DMS153 treated with DMSO at 0.1 percent for 48 hours (cell line): ENCODE results near the gene SVEP1.
A peak's percentile ranks its signal among the peaks of the same experiment; 100 is the strongest.
"Not testable (repeated sequence)": the region's sequence is repeated elsewhere in the genome, so short reads cannot be mapped to it uniquely, and the experiment has no call there.

Experiments used
- DNase-seq: peaks from one replicate; lab custom pipeline; 2025; ENCODE audit not compliant: unreplicated experiment; lab: John Stamatoyannopoulos, UW

SVEP1 gene

DNA sequence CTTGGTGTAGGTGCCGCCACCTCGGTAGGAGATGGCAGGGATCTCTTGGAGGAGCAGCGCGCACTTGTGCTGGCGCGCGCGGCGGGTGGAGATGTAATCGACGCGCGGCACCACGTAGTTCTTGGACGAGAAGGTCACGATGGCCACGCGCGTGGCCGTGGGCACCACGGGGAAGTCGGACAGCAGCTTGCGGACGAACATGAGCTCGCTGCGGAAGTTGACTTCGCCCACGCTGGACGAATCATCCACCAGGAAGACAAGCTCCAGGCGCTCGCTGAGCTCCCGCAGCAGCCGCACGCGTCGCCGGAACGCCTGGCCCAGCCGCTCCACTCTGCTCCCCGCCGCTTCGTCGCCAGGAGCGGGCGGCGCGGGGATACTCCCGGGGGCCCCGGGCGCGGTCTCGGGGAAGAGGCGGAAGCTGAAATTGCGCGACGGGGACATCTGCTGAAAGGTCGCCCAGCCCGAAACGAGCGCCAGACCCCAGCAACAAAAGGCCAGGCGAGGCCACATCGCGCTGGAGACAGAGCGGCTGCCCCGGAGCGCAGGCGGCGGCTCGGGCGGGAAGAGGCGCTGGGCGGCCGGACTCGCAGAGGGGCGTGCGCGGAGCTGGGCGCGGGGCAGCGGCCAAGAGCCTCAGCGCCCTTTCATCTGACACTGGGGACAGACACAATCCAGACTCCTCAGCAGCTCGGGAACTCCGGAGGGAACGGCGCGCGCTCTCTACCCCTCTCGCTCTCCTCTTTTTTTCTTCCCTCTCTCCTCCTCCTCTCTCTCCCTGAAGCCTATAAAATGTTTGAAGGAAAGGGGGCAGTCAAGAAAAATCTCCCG lies at the start of gene SVEP1:
SVEP1 (minus strand) TSS at position 708 of the 828 bp plus-strand sequence; CDS start at position 510, 198 bp downstream.
- peak; percentile 15 for DNase-seq

DNA sequence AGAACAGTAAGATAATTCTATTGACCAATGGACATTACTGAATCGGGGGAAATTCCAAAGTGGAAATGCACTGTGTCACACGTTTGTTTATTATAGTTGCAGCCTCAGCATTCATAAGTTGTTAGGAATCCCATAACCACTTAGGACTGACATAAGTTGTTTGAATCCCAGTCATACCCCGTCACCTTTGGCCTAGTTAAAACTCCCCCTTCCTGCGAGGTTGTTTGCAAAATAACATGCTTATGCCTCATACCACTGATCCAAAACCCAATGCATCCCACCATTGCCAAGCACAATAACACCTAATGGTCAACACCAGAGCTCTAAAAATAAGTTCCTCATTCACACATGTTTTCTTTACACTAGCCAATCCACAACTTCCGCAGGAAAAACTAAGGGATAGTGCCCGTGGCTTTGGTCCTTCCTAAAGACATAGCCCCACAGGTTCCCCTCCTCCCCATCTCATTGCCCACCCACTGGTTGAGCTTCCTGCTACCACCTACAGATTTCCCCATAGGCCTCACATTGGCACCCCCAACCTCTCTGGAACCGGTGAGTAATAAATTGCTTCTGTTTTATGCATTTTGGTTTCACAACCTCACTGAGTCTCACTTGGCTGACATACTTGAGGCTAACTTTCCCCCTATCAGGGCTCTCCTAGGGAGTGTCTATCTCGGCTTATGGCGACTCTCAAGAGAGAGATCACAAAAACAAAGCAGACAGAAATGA lies 46.7 kb upstream of the SVEP1 start:
- no peak for DNase-seq

DNA sequence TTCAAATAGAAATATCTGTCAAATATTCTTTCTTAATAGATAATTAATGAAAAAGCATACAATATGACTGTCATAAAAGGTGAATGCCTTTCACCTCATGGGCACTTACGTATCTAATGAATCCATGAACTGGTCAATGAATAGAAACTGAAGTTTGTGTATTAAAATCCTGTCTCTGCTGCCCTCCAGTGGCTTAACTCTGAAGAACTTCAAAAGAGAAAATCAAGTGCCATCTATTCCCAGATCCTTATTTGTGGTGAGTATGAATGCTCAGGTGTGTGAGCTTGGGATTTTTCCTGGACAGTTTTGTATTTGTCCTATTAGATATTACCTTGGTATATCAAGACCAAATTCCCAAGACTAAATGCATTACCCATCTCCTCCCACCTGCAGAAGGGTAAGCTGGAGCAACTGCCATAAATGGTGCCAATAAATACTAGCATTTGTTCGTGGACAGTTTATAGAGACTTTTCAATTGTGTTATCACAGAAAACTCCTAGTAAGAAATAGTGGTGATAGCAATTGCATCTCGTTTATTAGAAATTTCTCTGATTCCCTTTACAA lies 44.0 kb upstream of the SVEP1 start:
- DNase-seq, result peak; percentile 63

DNA sequence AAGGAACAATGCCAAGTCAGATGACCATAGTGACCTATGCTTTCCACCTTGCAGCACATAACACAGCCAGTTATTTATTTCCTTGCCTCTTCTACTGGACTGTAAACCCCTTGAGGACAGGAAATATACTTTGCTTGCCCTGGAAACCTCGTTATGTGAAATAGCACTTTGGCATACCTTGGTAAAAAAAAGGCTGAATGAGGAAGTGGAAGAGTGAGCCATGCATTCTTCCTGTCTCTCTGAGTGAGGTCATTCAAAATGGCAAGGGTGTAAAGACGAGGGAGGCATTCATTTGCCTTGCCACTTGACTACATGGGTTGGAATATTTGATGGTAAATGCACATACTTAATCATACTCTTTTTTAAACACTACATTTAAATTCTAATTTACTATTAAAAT lies 42.8 kb upstream of the SVEP1 start:
- DNase-seq, result no peak

DNA sequence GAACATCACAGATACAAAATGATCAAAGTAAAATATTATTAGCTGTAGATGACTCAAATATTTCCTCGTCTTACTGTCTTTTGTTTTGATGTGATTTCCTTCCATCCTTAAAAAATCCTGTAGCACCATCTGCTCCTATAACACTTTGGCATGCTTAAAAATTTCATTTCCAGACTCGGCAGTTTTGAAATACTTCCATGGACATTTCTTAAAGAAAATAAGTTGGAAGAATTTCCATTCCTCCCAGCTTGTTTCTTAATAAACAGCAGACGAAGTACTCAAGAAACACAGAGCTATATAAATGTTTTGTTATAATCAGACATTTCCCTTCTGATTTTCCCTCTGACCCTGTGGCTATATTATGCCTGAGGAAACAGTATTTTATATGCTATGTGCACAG lies 41.2 kb upstream of the SVEP1 start:
- DNase-seq, result no peak

DNA sequence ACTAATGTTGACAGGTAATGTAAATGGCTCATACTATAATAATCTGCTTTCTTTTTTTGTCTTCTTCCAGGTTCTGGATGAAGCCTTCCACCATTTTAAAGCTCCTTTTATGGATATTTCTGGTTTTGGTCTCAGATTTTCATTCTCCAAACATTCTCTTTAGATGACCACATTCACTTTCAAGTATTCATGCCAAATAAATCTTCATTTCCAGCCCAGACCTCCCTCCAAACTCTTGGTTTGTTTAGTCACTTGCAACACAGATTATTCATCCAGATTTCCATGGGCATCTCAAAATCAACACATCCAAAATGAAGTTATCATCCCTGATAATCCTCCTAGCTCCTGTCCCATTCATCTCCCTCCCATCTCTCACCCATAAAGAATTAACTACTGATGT lies 40.3 kb upstream of the SVEP1 start:
- DNase-seq, result no peak

DNA sequence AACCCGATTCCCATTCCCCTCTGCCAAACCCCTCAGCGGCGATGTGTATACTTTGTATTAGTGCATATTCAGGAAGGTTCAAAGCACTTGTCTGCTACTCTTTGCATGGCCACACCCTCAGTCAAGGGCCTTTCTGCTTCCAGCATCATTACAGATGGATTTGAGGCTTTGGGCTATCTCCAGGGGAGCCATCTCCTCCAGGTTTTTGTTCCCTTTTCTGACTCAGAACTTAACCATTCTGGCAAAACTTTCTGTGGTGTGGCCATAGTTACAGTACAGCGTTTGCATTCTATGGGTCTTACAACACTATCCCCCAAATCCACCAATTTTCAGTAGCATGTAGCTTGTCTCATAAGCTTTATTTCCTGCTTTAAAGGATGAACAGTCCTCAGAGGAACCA lies 36.0 kb upstream of the SVEP1 start:
- DNase-seq, result no peak

DNA sequence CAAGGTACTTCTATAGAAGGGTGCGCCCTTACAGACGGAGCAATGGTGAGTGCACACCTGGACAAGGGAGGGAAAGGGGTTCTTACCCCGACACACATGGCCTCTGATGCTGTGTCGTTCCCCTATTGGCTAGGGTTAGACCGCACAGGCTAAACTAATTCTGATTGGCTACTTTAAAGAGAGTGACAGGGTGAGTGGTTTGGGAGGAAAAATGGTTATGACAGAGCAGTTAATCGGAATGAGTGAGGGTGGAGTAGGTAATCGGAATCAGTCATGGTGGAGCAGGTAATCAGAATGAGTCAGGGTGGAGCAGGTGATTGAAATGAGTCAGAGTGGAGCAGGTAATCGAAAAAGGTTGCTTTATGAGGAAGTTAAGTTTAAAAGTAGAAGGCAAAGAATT lies 35.0 kb upstream of the SVEP1 start:
- not testable (repeated sequence) for DNase-seq

DNA sequence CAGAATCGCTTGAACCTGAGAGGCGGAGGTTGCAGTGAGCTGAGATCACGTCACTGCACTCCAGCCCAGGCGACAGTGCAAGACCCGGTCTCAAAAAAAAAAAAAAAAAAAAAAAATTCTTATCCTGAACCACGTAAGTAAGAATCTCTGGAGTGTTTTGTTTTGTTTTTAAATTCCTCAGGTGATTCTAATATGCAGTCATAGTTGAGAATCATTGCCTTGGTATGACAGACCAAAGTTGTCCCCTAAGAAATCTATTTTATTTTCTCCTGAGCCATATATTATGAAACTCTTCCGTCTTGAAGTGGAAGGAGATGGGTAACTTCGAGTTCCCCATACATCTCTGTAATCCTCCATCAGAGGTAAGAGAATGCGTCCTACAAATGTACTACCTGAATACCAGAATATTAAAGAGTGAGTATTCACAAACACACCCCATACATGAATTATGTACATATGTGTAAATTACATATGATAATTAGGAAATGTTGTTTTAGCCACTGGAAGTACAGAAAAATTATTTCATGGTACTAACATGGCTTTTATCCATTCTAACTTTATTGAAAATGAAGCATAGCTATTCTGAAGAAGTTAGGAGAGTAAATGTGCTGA lies 26.7 kb upstream of the SVEP1 start:
- DNase-seq, result no peak

DNA sequence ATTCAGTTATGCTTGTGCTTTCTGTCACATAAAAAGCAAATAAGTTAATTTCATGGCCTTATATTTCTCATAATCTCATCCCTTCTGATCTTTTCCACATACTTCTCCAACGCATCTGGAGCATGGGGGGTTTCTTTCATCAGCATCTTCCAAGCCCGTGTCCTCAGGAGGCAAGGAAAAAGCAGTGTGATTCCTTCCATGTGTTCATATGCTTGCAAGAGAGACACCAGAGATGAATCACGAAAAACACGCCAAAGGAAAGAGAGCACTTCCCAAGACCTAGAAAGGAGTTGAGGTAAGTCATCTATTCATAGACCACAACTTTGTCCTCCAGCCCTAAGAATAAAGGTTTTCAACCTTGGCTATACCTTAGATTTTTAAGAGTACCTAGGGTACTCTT lies 26.0 kb upstream of the SVEP1 start:
- no peak for DNase-seq

DNA sequence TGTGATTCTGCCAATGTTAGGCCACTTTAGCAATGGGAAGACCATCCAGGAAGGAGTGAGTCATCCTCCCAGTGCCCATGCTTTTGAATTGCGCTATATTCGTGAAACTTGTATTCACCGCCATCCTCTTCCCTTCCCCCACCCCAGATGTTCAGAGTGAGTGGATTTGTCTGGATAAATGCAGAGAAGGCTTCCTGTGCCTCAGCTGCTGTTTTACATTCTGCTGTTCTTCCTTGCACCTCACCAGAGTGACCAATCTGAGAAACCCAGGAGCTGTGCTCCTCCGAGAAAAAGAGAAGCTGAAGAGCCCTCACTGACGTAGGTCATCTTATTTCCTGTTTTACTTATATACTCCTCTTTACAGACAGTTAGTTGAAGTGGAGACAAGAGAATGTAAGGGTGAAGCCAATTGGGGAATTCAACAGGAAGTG lies 24.6 kb upstream of the SVEP1 start:
- no peak for DNase-seq

DNA sequence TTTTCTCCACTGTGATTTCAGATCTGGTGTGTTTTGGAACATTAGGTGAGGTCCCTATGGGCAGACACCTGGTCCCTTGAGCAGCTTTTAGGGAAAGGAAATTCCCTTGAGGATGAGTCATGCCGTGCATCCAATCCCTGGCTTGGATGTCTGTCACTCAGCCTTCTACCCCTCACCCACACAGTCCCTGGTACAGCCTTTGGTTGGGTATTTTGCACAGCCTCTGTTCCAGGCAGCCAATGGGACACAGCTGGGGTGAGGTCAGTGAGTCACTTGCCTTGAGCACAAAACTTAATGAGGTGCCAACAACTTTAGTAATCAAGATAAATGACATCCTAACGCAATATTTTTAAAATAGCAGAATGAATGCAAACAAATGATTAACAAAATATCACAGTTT lies 22.7 kb upstream of the SVEP1 start:
- DNase-seq, result no peak

DNA sequence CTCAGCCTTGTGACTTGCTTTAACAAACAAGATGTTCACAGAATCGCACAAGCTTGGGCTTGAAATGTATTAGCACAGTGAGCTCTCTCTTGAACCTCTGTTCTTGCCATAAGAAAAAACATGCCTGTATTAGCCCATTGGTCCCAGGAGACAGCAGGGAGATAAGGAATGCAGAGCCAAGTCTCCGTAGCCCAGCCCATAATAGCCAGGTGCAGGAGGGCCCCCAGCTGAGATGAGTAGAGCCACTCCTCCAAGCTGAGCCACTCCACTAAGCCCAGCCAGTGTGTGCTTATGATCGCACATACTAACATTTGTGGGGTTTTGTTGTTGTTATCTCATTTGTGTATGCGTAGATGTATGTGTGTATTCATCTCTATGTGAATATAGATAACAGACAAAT lies 21.6 kb upstream of the SVEP1 start:
- DNase-seq, result no peak

DNA sequence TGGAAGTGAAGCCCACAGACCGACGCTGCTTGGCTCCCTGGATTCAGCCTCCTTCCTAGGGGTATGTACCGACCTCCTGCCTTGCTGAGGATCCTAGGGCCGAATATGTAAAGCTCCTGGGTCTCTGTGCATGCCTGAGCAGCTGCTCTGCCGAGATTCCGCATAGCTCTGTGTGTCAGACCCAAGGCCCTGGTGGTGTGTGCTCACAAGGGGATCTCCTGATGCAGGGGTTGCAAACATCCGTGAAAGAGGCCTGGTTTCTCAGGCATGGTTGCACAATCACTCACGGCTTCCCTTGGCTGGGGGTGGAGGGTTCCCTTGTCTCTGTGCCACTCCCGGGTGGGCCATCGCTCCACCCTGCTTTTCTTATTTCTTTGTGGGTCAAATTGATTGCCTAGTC lies 19.9 kb upstream of the SVEP1 start:
- DNase-seq, result no peak

DNA sequence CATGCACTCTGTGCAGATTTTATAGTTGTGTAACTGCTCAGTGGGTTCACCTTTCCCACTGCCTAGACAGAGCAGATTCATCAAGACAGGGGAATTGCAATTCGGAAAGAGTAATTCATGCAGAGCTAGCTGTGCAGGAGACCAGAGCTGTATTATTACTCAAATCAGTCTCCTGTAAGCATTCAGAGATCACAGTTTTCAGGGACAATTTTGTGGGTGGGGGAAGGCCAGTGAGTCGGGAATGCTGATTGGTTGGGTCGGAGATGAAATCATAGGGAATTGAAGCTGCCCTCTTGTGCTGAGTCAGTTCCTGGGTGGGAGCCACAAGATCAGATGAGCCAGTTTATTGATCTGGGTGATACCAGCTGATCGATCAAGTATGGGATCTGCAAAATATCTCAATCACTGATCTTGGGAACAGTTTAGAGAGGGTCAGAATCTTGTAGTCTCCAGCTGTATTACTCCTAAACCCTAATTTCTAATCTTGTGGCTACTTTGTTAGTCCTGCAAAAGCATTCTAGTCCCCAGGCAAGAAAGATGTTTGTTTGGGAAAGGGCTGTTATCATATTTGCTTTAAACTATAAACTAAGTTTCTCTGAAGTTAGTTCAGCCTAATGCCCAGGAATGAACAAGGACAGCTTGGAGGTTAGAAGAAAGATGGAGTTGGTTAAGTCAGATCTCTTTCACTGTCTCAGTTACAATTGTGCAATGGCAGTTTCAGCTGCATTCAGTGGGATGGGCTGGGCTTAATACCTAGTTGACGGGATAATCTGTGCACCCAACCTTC lies 12.7 kb upstream of the SVEP1 start:
- DNase-seq, result no peak

DNA sequence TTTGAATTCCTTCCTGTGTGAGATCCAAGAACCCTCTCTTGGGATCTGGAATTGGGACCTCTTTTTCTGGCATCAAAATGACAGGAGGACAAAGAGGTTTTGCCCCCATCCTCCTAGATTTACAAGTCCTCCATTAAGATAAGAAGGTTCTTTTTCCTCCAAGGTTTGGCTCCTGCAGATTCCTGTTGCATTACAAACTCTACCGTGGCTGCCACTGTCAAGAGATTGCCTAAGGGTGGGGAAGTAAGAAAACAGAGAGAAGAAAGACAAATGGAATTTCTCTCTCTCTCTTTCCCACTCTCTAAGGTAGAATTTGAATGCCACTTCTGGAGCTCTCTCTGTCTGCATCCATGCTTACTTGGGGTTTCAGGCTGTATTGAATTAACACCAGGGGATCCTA lies 12.0 kb upstream of the SVEP1 start:
- no peak for DNase-seq

DNA sequence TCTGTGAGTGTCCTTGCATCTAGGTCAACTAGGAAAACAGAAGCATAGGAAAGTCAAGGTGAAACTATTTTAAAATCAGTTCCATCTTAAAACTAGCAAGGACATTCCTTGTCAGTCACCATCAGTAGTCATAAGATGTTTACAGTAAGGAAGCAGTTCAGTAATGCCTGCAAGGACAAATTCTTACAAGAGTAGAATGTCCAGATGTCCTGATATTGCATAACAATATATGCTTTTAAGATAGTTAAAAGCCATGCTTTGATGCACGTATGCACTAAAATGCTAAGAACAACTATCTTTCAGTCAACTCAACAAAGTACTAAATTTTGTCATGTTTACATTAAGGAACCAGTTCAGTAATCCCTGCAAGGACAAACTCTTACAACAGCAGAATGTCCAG lies 11.3 kb upstream of the SVEP1 start:
- no peak for DNase-seq

DNA sequence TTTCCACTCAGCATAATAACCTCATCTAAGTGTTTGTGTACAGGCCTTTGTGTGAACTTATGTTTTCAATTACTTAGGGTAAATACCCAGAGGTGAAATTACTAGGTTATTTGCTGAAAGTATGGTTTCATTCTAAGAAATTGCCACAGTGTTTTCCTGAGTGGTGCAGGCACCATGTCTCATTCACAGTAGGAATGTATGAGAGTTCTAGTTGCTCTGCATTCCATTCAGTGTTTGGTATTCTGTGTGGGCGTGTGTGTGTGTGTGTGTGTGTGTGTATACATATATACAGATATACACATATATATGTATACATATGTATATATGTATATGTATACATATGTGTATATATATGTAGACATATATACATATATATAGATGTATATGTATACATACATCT lies 8.8 kb upstream of the SVEP1 start:
- no peak for DNase-seq

DNA sequence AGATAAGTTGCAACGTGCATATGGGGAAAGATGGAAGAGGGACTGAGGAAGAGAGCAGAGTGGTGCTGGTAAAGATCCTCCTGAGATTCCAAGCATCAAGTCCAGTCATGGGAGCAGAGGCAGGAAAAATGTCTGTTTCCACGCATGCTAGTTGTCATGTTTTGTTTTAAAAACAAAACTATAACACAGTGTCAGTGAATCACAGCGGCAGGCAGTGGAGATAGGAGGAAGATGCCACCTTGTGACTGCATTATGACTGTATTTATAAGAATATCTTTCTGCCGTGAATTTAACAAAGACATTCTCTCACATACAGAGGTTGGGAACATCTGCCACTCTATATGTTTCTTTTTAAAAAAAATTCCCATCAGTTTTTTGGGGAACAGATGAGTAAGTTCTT lies 3.7 kb upstream of the SVEP1 start:
- no peak for DNase-seq

DNA sequence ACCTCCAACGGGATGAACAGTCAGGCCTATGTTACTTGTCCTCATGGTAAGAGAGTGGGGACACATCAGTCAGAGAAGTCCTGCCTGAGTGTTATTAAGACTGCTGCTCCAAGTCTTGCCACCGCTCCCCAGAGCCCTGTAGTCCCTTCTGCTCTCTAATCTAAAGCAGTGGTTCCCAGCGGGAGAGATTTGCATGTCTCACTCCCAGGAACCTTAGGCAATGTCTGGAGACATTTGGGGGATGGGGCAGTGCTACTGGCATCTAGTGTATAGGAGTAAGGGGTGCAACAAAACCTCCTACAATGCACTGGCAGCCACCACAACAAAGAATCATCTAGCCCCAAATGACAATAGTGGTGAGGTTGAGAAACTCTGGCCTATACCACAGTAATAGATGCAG lies 2.6 kb upstream of the SVEP1 start:
- no peak for DNase-seq

DNA sequence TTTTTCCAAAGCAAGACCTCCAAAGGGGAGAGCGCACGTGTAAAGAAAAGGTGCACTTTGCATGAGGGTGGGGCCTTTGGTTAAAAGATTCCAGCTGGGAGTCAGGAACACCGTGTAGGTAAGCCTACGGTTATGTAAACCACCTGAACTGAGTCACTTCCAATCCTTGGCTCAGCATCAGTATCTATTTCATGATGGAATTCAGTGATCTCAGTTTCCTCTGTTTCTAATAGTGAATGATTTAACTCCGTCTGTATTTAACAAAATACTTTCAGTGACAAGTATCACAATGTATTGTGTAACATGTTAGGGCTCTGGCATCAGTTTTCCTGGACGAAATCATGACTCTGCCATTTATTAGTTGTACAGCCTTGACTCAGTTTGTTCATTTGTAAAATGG lies 1.3 kb upstream of the SVEP1 start:
- DNase-seq, result no peak
